Measurements from ENCODE around the gene CCDC88A. TPM values are rescaled to one million over a fixed set of nuclear protein-coding genes. Genes with fewer than 3 reads are reported as not detected.
"Not testable (repeated sequence)": the region's sequence is repeated elsewhere in the genome, so short reads cannot be mapped to it uniquely, and the experiment has no call there.

The CCDC88A gene
- total and polyA plus RNA-seq, 4 donors, result 4.0 to 31.0 (median 15.5) TPM

- no peak for TF ChIP-seq GABPA (IDR thresholded peaks at IDR 0.05 in 1 of 2, conservative IDR thresholded peaks at IDR 0.05 in 1 of 2)
- TF ChIP-seq CTCF (IDR thresholded peaks at IDR 0.05; ENCODE audit: low read depth, low read length, missing input control), result no peak
- no peak for TF ChIP-seq SP1 (IDR thresholded peaks at IDR 0.05)
- no peak for TF ChIP-seq MAX (IDR thresholded peaks at IDR 0.05)
Observed at GRCh38 chr2:55245411-55245810, 174.2 kb downstream of the CCDC88A start (continued).

- 77% methylated on average over 1 of the region's 1 CpG for WGBS
- no peak for DNase-seq (ENCODE audit: low spot score)
- H3K36me3 ChIP-seq (ENCODE audit: control insufficient read depth in 4 of 4, insufficient read depth in 3 of 4, low read depth in 1 of 4, low read length in 3 of 4), result peaks cover 4 to 48% (median 27%) of the 10 kb centered on the region in 4 donors
Observed at GRCh38 chr2:55242617-55243016, 177.0 kb downstream of the CCDC88A start.

GRCh38 chr2:55241582-55241981 lies 178.1 kb downstream of the CCDC88A start:
- DNase-seq (ENCODE audit: low spot score); H3K9ac ChIP-seq (ENCODE audit: low read depth in 1 of 2, low read length in 2 of 2); H3K27me3 ChIP-seq (ENCODE audit: control insufficient read depth in 4 of 4, insufficient read depth in 4 of 4, low read length in 3 of 4); H3K27ac ChIP-seq (ENCODE audit: low read depth in 1 of 2, low read length in 2 of 2); H3K4me1 ChIP-seq (ENCODE audit: control insufficient read depth in 4 of 4, insufficient read depth in 4 of 4, low read length in 3 of 4); H3K4me3 ChIP-seq (ENCODE audit: low read depth in 1 of 3, low read length in 3 of 3); H3K9me3 ChIP-seq (ENCODE audit: control insufficient read depth in 4 of 4, low read length in 3 of 4): not testable (repeated sequence)
- H3K36me3 ChIP-seq (ENCODE audit: control insufficient read depth in 4 of 4, insufficient read depth in 3 of 4, low read depth in 1 of 4, low read length in 3 of 4), result peaks cover 4 to 47% (median 28%) of the 10 kb centered on the region in 4 donors
- 94% methylated on average over 8 of the region's 8 CpGs for whole genome bisulfite sequencing

More at GRCh38 chr2:55242617-55243016, 177.0 kb downstream of the CCDC88A start:
- H3K27me3 ChIP-seq (ENCODE audit: control insufficient read depth in 4 of 4, insufficient read depth in 4 of 4, low read length in 3 of 4), result no peaks in the 10 kb centered on the region
- no peak overlapping the region for H3K9ac ChIP-seq (ENCODE audit: low read depth in 1 of 2, low read length in 2 of 2)
- no peaks in the 10 kb centered on the region for H3K4me1 ChIP-seq (ENCODE audit: control insufficient read depth in 4 of 4, insufficient read depth in 4 of 4, low read length in 3 of 4)
- H3K9me3 ChIP-seq (ENCODE audit: control insufficient read depth in 4 of 4, low read length in 3 of 4), result no peaks in the 10 kb centered on the region
- H3K27ac ChIP-seq (ENCODE audit: low read depth in 1 of 2, low read length in 2 of 2), result no peak overlapping the region
- no peak overlapping the region for H3K4me3 ChIP-seq (ENCODE audit: low read depth in 1 of 3, low read length in 3 of 3)
- TF ChIP-seq JUND (IDR thresholded peaks at IDR 0.05) (no peak), ATF3 (IDR thresholded peaks at IDR 0.05) (no peak), REST (IDR thresholded peaks at IDR 0.05) (no peak)

GRCh38 chr2:55239656-55240222 lies 179.9 kb downstream of the CCDC88A start:
- no peaks in the 10 kb centered on the region for H3K4me1 ChIP-seq (ENCODE audit: control insufficient read depth in 4 of 4, insufficient read depth in 4 of 4, low read length in 3 of 4)
- no peak overlapping the region for H3K4me3 ChIP-seq (ENCODE audit: low read depth in 1 of 3, low read length in 3 of 3)
- TF ChIP-seq FOXA1 (IDR thresholded peaks at IDR 0.05) (no peak), CTCF (IDR thresholded peaks at IDR 0.05; ENCODE audit: low read depth, low read length, missing input control) (no peak), JUND (IDR thresholded peaks at IDR 0.05) (no peak), HNF4A (conservative IDR thresholded peaks at IDR 0.05) (no peak), NR2F2 (IDR thresholded peaks at IDR 0.05) (no peak), ATF3 (IDR thresholded peaks at IDR 0.05) (no peak), RXRA (IDR thresholded peaks at IDR 0.05) (no peak), RAD21 (IDR thresholded peaks at IDR 0.05) (no peak), MAX (IDR thresholded peaks at IDR 0.05) (no peak)
- DNase-seq (ENCODE audit: low spot score), result no peak
- no peak overlapping the region for H3K9ac ChIP-seq (ENCODE audit: low read depth in 1 of 2, low read length in 2 of 2)
- H3K27ac ChIP-seq (ENCODE audit: low read depth in 1 of 2, low read length in 2 of 2), result no peak overlapping the region
- H3K9me3 ChIP-seq (ENCODE audit: control insufficient read depth in 4 of 4, low read length in 3 of 4), result no peaks in the 10 kb centered on the region
- peaks cover 8 to 48% (median 36%) of the 10 kb centered on the region in 4 donors for H3K36me3 ChIP-seq (ENCODE audit: control insufficient read depth in 4 of 4, insufficient read depth in 3 of 4, low read depth in 1 of 4, low read length in 3 of 4)
- WGBS, result 72% methylated on average over 4 of the region's 4 CpGs
- H3K27me3 ChIP-seq (ENCODE audit: control insufficient read depth in 4 of 4, insufficient read depth in 4 of 4, low read length in 3 of 4), result no peaks in the 10 kb centered on the region
